GM21360 (cell line): ENCODE data around the gene KCNMB4.

Experiments
- ATAC-seq: cut with Tn5 transposase; IDR thresholded peaks from one replicate; pipeline ENCODE4 v1.9.1; 2021; ENCODE audit warnings: mild to moderate bottlenecking, moderate library complexity; ENCODE audit not compliant: unreplicated experiment

KCNMB4 gene

DNA sequence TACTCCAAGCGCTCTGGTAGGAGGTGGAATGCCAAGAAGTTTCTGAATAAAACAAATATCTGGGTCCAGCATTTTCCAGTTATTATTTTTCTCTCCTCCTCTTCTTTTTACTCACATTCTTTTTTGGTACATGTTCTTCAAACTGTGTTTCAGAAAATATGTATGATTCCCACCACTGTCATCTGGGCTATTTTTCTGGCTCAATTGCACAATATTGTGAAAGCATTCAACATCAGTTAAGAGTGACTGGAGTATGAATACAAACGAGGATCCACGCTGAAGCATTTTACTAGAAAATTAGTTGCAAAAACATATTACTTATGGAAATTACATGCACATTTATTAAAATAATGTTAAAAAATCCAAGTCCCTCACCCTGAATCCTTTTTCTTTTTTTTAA lies 61.5 kb downstream of the KCNMB4 start:
- no peak for ATAC-seq

GRCh38 chr12:70430400-70430799 lies 64.3 kb downstream of the KCNMB4 start:
- ATAC-seq, result no peak

- no peak for ATAC-seq
These were observed 70.7 kb downstream of the KCNMB4 start for GRCh38 chr12:70436836-70437235.

DNA sequence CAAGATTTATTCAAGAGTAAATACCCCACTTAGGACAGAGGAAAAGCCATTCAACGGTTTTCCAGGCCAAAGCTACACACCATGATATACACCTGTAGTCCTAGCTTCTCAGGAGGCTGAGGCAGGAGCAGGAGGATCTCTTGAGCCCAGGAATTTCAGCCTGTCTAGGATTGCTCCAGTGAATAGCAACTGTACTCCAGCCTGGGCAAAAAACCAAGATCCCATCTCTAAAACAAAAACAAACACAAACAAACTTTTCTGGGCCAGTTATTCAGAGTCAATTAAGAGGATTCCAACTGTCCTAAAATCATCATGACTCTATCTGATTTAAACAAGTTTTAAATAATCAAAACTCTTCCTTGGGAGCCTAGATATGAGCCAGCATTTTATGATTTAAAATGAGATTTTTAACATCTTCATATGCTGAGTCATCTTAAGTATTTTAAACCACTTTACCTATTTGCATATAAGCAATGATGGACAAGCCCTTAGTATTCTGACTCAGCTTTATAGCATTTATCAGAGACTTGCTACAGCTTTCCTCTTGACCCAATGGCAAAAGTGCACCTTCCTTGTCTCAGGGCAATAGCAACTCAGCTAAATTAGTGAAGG lies 77.1 kb downstream of the KCNMB4 start:
- ATAC-seq, result no peak

GRCh38 chr12:70444903-70445302 lies 78.8 kb downstream of the KCNMB4 start:
- no peak for ATAC-seq

DNA sequence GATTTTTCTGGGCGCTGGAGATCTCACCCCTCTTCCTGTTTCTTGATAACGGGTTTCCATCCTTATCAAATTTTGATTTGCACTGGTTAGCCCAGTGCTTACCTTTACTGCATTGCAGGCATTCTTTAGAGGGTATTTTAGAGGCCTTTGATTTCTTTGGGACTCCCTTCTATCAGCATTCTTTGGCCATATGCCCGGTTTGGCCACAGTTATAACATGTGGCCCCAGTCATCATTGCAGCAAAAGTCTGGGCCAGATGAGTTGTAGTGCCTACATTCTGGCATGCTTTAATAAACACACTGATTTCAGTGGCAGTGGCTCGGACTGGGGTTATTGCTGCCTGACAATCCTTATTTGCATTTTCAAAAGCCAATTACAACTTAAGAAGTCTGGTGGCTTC lies 82.3 kb downstream of the KCNMB4 start:
- no peak for ATAC-seq

DNA sequence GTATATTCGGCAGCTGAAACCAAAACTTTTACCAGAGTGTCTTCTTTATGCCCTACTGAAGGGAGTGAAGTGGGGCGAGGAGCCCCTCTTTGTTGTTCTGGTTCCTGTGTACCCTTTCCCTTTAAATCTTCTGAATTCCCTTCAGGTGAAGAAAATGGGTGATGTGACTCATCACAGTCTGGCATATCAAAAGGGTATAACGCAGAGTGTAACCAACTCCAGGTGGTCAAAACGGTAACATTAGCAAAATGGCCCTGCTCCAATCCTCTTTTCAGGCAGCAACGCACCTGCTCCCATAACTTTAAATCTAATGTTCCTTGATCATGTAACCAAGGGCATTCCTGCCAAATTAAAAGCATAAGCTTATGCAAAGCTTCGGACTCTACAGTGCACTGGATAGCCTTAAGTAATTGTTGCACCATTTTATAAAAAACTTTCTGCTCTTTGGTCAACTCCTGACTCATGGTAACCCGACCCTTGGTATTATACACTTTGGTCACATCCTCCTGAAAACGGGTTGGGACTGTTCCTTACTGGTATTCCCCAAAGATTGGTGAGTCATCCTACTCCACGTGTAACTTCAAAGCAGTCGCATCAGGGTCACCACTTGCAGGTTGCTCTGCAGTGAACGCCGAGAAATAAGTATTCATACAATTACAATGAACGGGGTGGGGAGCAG lies 83.1 kb downstream of the KCNMB4 start:
- no peak for ATAC-seq

DNA sequence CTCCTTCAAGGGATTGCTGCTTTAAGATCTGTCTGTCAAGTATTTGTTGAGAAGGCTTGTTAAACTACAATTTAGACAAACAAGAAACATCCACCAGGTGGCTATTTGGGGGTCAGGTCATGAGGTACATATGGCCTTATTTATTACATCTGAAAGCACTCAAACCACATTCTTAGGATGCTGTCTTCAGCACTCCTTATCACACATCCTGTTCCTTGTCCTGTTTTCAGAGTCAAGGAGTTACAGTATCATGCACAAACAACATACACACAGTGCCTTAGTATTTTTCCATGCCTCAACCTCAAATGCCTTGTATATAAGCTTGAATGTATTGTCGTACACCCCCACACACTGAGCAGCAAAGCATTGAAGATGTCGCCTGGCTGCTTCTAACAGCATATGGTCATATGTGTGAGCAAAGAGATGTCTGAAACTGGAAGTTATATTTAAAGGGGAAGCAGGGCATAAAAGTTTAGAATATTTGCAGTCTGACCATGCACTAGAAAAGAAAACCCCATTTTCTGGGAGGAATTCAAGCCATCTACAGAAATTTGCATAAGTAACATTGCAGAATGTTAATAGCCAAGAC lies 83.8 kb downstream of the KCNMB4 start:
- no peak for ATAC-seq

- ATAC-seq, result no peak
These were observed 85.4 kb downstream of the KCNMB4 start for GRCh38 chr12:70451528-70451927.

- ATAC-seq, result no peak
These were observed 90.9 kb downstream of the KCNMB4 start for GRCh38 chr12:70456953-70457352.

DNA sequence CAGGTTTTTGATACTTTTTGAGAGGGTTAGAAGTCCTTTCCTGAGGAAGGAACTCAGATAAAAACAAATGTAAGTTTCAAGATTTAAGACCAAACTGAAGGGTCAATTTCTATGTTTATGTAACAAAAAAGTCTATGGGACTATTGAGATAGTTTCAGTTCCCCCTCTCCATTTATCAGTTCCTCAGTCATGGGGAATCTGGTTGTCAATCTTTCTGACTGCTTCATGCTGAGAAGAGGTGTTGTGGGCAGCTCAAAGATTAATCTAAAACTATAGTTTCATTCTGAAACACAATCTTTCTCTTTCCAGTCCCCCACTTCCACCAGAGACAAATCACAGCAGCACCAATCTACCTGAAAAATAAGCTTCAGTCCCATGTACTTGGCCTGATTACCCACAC lies 93.7 kb downstream of the KCNMB4 start:
- no peak for ATAC-seq

GRCh38 chr12:70463997-70464396 lies 97.9 kb downstream of the KCNMB4 start:
- ATAC-seq, result no peak

- ATAC-seq, result no peak
These were observed 100.7 kb downstream of the KCNMB4 start for GRCh38 chr12:70466753-70467152.

- no peak for ATAC-seq
These were observed 101.4 kb downstream of the KCNMB4 start for GRCh38 chr12:70467476-70467875.

GRCh38 chr12:70467918-70468733 lies 102.0 kb downstream of the KCNMB4 start:
- ATAC-seq, result no peak

- ATAC-seq, result no peak
These were observed 102.7 kb downstream of the KCNMB4 start for GRCh38 chr12:70468741-70469140.

DNA sequence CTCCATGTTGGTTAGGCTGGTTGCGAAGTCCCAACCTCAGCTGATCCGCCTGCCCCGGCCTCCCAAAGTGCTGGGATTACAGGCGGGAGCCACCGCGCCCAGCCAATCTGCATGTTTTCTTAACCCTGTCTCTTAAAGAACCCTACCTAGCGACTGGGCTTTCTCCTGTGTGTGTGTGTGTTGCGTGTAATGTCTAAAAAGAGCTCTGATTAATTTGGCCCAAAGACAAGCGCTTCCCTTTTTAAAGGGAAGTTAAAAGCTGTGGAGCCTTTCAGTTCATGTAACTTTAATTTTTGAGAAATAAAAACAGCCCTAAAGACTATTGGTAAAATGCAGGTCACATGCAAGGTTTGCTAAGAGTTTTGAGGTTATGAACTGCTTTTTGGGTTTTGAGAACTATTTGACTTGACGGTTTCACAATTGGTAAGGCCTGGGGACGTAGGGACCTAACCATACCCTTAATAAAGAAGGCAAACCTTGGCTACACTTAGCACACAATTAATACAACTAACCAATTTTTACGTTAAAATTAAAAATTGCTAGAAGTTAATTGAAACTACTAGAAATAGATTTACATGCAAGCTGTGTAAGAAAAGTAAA lies 103.2 kb downstream of the KCNMB4 start:
- ATAC-seq, result no peak

DNA sequence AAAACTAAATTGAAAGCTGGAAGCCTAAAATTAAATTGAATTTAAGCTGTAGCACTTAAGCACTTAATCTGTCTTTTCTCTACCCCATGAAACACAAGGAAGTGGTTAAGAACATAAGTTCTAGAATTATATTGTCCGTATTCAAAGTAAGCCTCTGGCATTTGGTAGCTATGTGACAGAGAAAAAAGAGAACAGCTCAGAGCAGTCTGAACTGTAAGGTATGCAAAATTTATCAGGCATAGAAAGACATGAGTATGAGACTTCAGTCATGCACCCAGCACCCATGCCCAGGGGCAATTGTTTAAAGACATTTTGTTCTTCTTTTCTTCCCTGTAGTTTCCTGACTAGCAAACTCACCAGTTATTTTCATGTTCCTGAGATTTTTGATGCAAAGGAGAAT lies 116.7 kb downstream of the KCNMB4 start:
- ATAC-seq, result no peak
